ENCODE data around the gene ANKRD66.

ANKRD66 gene

GRCh38 chr6:46792635-46793034 lies 45.9 kb downstream of the ANKRD66 start:
- DNase-seq = no peak

GRCh38 chr6:46793138-46793537 lies 46.4 kb downstream of the ANKRD66 start, which contains the start of gene MEP1A:
Gene MEP1A (plus strand): TSS chr6:46793389. CDS start chr6:46793399, 10 bp downstream.
- no peak for DNase-seq

- no peak for DNase-seq
Observed at GRCh38 chr6:46794068-46794467, 47.3 kb downstream of the ANKRD66 start.

DNA sequence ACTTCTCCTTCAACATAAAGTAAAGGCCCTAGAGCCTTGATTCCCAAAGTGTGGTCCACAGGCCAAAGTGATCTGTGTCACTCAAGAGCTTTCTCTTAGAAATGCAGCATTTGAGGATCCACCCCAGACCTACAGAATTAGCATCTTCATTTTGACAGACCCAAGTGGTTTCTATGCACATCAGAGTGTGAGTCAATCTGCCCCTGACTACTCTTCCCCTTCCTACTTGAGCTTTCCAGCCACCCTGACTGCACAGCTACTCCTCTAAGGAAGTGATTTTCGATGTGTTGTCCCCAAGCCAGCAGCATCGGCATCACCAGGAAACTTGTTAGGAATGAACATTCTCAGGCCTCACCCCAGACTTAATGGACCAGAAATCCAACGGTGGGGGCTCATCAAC lies 49.1 kb downstream of the ANKRD66 start:
- DNase-seq = no peak

DNA sequence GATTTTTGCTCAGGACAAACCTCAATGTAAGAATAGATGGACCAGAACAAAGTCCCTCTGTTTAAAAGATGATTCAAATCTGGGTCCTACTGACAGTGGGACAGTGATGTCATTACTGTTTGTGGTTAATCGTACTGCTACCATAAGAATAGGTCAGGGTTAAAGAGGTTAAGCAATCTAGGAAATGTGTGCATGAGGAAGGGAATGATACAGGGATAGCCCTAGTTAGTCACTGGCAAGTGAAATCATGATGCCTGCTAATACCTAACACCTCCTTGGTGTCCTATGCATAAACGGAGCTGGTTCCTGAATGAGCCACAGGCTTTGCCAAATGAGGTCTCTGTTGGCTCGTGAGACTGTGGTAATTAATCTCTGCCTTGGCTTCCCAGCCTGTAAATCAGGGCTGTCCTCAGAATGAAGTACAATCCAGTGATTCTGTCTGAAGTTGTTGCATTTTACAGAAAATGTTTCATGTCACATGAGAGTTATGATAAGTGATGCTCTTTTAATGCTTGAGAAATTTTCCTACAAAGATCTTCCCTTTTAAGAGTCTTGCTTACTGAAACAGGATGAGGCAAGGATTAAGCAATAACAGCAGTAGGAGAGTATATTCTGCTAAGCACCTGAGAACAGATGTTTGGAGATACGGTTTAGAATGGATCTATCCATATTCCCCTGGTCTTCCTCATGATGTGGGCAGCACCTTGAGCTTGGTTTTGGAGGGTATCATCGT lies 50.3 kb downstream of the ANKRD66 start:
- no peak for DNase-seq

GRCh38 chr6:46799657-46800056 lies 52.9 kb downstream of the ANKRD66 start:
- DNase-seq = no peak

GRCh38 chr6:46808806-46809205 lies 62.1 kb downstream of the ANKRD66 start:
- no peak for DNase-seq

All from CD4-positive, alpha-beta T cell treated with Interleukin-10 for 1 hour (primary cell).